Sciatic nerve (tissue), 2 donors: ENCODE measurements around the gene DTYMK. TPM values are rescaled to one million over a fixed set of nuclear protein-coding genes. Genes with fewer than 3 reads are reported as not detected.
A peak's percentile ranks its signal among the peaks of the same experiment; 100 is the strongest.

Source experiments
- ATAC-seq: fragments of 200-7000 bp; cut with Tn5 transposase; one replicate; pipeline ENCODE4 v1.9.1; 2020; ENCODE audit warnings: mild to moderate bottlenecking, moderate library complexity
- DNase-seq: peaks from one replicate; pipeline ENCODE4 v3.0.0-alpha.2; 2020; ENCODE audit warnings: low spot score
- intact Hi-C: fragments of 100-400 bp; cut with DNase I; formaldehyde crosslinking; loops from one replicate; pipeline ENCODE4 v1.14.2; 2022
- total RNA-seq: library from RNA; stranded (reverse); fragmentation: NEBNext Ultra II Directional; extraction: Animal tissue kit (Norgen Biotek cat#: 25700); gene quantifications from one replicate; pipeline ENCODE4 v1.2.1, GENCODE V29; 2021
- donor health status: DM: no; HTN: no; CAD: no.
- donor health status: DM: no; HTN: no; CAD: no.

The DTYMK gene
- total RNA-seq, 1 donor from 2014 or later: 15.6 TPM

DNA sequence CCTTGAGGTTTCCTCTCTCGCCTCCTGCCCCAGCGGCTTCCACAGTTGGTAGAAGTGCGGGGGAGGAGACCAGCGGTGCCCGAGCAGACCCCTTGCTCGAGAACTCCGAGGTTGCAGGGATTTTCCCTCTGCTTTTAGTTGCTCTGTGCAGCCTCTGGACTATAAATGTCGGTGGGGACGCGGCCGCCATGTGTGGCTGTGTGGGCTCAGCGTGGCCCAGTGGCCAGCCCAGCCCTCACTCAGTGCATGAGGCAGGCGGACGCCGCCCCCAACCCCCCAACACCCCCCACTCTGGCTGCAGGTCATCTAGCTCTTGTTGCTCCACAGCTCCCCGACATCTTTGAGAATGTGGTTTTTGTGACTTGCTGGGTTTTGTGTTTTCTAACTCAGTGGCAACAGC lies 32.5 kb upstream of the DTYMK start:
- no peak for ATAC-seq
- intact Hi-C loops: no loop called here
- no peak for DNase-seq

DNA sequence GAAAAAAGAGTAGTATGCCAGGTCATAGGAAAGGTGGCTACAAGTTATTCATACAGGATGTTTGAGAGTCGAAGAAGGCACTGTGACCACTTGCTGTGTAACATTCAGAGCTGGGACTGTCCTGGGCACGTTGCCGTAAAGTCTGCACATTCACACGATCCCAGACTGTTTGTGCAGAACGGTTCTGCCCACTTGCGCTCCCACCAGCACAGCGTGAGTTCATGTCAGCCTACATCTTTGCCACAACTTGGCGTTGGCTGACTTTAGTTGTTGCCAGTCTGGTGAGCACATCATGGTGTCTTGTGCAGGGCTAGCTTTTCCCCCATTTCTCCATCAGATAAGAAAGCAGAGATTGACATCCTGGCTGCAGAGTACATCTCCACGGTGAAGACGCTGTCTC lies 22.3 kb upstream of the DTYMK start:
- intact Hi-C loops: no loop called here
- ATAC-seq: no peak
- no peak for DNase-seq

DNA sequence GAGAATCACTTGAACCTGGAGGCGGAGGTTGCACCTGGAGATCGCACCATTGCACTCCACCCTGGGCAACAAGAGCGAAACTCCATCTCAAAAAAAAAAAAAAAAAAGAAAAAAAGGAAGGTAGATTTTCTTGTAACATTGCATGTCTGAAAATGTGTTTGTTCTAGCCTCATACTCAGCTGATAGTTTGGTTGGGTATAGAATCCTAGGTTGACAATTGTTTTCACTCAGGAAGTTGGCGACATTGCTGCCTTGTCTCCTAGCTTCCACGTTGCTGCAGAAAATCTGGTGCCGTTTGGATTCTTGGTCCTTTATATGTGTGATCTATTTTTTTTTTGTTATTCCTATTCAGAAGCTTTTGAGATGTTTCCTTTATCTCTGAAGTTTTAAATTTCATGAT lies 19.9 kb upstream of the DTYMK start:
- intact Hi-C loops: no loop called here

DNA sequence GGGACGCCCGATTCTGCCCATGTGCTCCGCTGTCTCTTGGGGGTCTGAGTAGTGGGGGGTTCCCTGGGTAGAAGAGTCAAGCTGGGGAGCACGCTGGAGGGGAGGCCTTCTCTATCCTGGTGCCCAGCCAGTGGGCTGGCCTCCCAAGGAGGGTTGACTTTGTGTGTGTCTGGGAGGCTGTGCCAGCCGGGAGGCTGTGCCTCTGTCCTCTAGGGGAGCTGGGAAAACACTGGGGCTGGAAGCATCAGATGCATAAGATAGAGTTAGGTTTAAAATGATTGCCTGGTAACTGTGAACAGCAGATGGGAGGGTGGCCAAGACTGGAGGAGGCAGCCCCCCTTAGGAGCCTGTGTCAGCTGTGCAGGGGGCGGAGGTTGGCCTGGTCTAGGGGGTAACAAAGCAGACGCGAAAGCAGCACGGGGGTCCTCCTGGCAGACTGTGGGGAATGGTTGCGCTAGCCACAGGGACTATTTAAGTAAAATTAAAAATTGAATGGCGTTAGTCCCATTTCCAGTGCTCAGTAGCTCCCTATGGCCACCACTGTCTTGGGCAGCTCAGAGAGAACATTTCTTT lies 16.5 kb upstream of the DTYMK start:
- no peak for ATAC-seq
- intact Hi-C loops: no loop called here
- no peak for DNase-seq

More for the DNA sequence above, 19.9 kb upstream of the DTYMK start:
- DNase-seq: no peak
- no peak for ATAC-seq

DNA sequence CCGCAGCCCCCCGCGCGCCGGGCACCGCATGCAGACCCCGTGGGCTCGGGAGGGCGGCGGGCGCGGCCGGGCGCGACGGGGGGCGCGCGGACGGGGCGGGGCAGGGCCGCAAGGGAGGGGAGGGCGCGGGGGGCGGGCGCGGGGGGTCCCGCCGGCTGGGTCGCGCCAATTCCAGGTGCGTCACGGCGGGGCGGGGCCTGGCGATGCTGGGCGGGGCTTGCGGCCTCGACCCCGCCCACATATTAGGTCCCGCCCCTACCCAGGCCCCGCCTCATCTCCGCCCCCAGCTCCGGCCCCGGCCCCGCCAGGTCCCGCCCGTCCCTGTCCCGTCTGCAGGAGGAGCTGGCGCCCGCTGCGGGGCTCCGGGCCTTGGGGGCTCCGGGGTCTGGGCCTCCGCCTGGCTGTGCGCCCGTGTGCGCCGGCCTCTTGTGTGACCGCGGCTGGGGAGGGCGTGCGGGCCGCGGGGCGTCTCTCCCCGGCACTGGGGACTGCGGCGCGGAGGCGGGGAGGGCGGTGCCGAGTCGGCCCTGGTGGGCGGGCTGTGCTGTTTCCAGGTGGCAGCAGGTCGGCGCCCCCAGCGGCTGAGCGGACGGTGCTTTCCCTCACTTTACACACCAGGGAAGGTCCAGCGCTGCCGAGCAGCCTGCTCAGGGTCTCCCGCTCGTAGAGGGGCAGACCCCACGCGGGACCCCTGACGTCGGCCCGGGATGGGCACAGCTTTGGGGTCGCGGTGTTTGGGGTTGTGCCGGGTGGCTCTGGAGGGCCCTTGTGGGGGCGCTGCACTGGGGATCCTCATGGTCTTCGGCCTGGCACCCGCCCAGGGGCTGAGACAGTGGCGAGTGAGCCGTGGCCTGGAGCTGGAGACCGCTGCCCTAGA lies 15.8 kb upstream of the DTYMK start:
- peak; percentile 93 for DNase-seq
- intact Hi-C loops: no loop called here
- peak; percentile 94 for ATAC-seq

DNA sequence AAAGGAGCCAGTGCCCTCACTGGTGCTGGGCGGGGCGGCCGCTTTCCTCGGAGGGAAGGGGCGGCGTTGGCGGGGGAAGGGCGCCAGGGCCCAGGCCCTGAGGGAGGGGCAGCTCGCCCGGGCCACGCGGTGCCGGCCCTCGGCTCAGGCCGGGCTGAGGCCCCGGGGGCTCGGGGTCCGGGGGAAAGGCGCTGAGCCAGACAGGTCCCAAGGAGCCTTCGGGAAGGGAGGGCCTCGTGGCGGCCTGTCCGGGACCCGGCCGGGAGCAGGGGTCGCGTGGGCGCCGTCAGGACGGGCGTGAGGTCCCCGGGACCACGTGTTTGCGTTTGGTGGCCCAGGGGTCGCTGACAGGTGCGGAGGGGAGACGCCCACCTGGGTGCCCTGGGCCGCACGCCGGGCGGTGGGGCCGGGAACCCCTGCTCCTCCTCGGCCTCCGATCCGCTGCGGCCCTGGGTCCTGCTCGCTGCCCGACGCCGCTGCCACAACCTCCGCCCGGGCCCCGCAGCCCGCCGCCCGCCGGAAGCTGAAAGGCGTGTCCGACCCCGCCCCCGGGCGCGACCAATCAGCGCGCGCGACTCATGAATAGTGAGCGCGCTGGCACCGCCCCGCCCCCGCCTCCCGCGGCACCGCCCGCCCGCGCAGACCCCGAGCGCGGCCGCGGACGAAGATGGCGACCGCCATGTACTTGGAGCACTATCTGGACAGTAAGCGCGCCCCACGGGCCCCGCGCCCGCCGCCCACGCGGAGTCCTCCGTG lies 15.0 kb upstream of the DTYMK start, which contains the start of gene ING5:
Gene ING5, plus strand, starts transcription at position 641 of the 756 bp plus-strand sequence. Its CDS starts 27 bp downstream, at position 668.
- intact Hi-C loops: no loop called here
- peak; percentile 89 for ATAC-seq

DNA sequence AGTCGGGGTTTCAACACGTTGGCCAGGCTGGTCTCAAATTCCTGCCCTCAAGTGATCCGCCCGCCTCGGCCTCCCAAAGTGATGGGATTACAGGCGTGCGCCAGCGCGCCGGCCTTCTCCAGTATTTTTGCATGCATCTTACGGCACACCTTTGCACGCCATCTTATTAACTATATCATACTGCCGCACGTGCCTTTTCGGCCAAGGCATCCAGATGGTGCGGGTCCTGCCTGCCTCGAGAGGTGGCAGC lies 14.5 kb upstream of the DTYMK start:
- DNase-seq (no peak), ATAC-seq (no peak)
- intact Hi-C loops: no loop called here

More for the DNA sequence above, 15.0 kb upstream of the DTYMK start, which contains the start of gene ING5:
- peak; percentile 99 for DNase-seq

DNA sequence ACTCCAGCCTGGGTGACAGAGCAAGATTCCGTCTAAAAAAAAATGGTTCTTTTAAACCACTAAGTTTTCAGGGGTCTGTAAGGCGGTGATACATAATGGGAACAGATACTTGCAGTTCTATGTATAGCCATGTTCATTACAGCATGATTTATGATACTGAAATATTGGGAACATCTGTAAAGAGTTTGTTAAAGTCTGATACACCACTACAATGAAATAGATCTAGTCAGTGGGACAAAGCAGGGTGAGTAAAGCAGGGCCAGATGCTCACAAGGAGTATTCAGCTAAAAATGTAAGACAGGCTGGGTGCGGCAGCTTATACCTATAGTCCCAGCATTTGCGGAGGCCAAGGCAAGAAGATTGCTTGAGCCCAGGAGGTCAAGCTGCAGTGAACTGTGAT lies 9.0 kb upstream of the DTYMK start:
- intact Hi-C loops: no loop called here
- ATAC-seq: no peak
- DNase-seq: no peak

DNA sequence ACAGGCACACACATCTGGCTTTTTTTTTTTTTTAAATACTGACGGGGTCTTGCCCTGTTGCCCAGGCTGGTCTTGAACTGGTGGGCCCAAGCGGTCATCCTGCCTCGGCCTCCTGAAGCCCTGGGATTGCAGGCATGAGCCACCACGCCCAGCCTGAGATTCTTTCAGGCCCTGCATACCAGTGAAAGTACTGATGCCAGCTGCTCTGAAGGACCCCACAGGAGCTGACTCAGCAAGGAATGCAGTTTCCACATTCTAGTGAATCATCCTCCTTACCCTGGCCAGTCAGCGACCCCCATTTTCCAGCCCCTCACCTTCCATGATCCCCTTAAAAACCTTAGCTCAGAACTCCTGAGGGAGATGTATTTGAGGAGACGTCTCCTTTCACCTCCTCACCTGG lies 5.8 kb upstream of the DTYMK start:
- intact Hi-C loops: no loop called here
- DNase-seq: no peak
- no peak for ATAC-seq

DNA sequence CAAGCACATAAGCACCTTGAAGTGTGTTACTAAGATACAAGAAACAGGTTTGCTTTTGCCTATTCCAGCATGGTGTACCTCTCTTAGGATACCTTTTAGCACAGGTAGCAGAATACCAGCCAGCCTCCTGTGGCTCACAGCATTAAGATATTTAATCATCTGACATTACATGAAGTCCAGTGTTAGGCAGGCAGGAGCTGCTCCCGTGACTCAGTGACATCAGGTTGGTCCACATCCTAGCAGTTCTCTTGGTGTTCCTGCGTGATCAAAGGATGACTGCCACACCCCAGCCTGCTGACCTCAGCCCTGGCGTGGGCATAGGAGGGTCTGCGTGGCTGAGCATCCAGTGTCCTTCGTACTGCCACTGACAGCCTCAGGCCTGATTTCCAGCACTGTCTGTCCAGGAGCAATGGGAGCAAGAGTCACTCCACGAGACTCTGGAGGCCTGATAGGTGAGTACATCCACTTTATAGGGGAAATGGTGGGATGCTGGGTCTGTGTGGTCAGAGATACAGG lies 3.6 kb upstream of the DTYMK start:
- intact Hi-C loops: no loop called here
- ATAC-seq (no peak), DNase-seq (no peak)

DNA sequence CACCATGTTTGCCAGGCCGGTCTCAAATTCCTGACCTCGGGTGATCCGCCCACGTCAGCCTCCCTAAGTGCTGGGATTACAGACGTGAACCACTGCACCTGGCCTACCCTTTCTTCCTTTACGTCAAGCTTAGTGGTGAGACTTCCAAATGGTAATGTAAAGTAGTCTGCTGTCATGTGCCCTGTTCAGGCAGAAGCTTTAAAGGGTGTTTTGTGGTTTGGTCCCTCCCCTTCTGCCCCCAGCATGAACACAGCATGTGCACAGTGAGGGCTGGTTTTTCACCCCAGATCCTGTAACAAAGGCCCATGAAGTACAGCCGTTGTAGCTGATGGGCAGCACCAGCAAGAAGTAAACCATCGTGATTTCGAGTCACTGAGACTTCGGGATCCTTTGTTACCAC lies 2.7 kb upstream of the DTYMK start:
- no peak for ATAC-seq
- intact Hi-C loops: no loop called here
- no peak for DNase-seq

DNA sequence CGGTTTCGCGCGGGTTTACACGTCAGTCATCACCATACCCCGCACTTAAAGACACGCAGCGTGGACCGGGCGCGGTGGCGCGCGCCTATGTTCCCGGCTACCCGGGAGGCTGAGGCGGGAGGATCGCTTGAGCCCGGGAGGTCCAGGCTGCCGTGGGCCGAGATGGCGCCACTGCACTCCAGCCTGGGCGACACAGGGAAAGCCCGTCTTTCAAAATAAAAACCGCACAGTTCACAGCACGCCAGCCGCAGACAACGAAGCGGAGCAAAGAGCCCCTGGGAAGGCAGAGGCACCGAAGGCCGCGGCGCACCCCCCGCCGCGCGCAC lies 328 bp downstream of the DTYMK start:
- DNase-seq (no peak), ATAC-seq (peak; percentile 2)
- intact Hi-C loops: no loop called here

DNA sequence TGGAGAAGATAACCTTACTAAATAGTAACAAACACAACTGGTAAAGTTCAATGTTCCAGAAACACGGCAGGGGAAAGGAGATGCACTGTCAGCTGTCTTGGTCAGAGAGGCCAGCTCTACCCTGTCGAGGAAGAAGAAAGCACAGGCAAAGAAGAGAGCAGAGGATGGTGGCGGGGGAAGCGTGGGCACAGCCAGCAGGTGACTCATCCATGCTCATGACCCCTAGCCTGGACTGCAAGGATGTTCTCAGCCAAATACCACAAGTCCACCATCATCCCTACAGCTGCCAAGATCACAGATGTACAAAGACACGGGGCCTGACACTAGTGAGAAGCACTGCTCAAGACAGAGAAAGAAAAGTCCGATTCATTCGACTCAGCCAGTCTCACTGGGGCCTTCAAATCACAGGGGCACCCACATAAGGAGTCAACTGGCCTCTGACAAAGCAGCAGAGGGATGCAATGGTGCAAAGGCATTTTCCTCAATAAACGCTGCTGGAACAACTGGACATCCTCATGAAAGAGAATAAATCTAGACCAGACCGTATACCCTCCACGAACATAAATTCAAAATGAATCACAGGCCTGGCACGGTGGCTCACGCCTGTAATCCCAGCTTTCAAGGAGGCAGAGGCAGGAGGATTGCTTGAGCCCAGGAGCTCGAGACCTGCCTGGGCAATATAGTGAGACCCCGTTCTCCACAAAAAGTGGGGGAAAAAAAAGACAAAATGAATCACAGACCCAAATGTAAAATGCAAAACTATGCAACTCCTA lies 5.6 kb downstream of the DTYMK start:
- intact Hi-C loops: no loop called here
- peak; percentile 59 for ATAC-seq

DNA sequence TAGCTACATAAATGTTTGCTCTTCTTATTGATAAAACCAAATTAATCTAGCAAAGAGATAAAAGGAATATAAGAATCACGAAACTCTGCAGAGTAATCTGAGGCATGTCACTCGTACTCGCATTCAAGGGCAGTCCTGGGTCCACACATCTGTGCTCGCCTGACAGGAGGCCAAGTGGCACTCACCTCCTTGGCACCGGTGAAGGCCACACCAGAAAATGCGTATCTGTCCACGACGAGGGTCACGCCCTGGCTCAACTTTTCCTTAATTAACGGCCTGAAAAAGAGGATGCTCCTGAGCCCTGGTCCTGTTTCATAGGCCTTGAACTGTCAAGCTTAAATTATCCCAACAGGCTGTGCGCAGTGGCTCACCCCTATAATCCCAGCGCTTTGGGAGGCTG lies 6.6 kb downstream of the DTYMK start:
- DNase-seq (no peak), ATAC-seq (no peak)
- intact Hi-C loops: no loop called here

More for the DNA sequence above, 5.6 kb downstream of the DTYMK start:
- DNase-seq: no peak

DNA sequence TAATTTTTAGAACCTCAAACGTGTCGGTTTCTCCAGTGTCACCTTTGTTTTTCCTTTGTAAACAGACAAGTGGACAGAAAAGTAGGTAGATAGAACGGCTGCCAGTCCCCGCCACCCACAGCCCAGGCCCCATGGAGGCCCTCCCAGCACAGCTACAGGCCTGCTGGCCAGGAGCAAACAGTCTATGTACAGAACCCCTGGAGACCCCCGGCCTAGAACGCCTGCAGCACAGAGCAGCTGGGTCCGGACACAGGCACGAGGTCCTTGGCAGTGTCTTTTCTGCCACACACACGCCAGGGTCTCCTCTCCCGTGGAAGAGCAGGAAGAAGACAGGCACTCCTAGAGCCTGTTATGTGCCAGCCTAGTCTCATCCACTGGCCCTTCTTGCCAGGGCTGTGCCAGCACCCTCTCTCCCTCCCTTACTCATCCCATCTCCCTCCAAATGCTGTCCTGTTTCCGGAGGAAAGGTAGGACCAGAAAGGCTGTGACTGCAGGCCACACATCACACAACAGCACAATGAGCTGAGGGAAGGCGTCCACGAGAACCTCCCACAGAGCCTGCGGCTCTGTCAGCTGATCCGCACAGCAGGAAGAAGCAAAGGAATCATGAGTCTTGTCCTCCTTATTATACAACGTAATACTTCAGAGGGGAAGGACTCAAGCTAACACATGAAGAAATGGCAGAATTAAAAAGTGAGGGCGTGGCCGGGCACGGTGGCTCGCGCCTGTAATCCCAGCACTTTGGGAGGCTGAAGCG lies 7.7 kb downstream of the DTYMK start:
- intact Hi-C loops: no loop called here
- DNase-seq (no peak), ATAC-seq (no peak)

DNA sequence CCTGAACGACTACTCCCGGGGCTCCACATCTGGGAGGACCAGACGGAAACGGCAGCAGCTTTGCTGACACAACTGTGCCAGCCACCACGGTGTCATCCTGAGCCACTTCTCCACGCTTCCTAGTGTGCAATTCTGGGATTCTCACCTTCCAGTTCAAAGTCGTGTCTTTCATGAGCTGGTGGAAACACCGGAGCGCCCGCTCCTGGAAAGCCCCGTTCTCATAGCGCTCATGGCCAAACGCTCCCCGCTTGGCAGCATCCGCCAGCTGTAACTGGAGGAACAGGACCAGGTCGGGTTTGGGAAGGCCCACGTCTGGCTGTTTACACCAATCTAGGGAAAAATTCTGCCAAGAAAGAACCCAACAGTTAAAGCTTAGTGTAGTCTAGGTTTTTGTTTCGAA lies 8.3 kb downstream of the DTYMK start:
- ATAC-seq: no peak
- intact Hi-C loops: no loop called here
- no peak for DNase-seq

DNA sequence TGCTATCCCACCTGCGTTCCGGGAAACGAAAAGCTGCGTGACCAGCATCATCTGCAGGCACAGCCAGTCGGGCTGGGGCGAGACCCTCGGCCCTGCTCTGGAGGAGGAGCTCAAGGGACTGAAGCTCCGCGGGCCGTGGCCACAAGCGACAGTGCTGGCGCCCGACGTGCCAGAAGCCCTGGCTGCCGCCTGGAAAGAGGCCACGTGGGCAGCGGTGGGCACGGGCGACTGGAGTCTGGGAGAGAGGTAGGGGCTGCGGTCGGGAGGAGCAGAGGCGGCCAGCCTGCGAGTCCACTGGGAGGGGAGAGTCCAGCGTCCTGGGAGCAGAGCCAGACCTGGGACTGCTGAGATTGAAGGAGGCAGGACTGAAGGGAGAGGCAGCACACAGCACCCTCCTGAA lies 9.2 kb downstream of the DTYMK start:
- DNase-seq (no peak), ATAC-seq (no peak)
- intact Hi-C loops: no loop called here

DNA sequence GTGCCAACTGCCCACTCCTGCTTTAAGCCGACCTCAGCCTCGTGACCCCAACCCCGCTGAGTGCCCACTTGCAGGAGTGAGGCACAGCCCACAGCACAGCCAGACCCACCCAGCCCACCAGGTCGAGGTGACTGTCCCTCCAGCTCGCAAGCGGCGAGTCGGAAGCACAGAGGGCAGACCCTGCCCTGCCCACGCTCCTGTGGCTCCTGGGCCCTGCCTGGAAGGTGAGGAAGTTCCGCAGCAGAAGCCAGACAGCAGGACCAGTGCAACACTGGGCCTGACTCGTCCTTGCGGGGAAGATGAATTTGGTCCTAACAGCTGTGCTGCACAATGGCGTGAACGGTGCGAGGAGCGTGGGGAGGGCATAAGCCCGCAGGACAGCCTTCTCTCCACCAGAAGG lies 9.9 kb downstream of the DTYMK start:
- no peak for ATAC-seq
- DNase-seq: no peak
- intact Hi-C loops: no loop called here

DNA sequence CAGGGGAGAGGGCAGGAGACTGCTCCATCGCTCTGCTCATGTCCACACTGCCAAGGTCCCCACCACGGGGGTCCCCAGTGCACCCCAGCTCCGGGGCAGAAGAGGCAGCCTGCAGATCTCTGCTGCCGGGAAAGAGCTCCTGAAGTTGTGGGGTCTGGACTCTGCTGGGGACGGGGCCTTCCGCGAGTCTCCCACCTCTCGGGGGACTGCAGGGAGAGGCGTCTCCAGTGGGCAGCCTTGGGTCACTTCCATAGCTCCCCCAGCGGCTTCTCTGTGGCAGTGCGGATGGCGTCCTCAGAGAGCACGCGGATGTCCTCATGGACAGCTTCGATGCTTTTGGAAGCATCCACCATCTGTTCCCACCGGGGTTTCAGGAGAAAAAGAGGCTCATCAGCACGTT lies 10.7 kb downstream of the DTYMK start:
- intact Hi-C loops: no loop called here
- DNase-seq: no peak
- ATAC-seq: no peak
